Endodermal cell (in vitro differentiated cells): ENCODE measurements around the gene POLE. TPM values are rescaled to one million over a fixed set of nuclear protein-coding genes. Genes with fewer than 3 reads are reported as not detected.

ENCODE experiments used
- DNase-seq: peaks from one replicate; pipeline ENCODE4 v3.0.0-alpha.2; 2017
- H3K27ac ChIP-seq: 2 replicates; pipeline ENCODE4 v1.5.1; 2013; ENCODE audit warnings: mild to moderate bottlenecking, low read depth, low read length, moderate library complexity
- H3K27me3 ChIP-seq: 2 replicates; pipeline ENCODE4 v1.6.1; 2013; ENCODE audit warnings: mild to moderate bottlenecking, low read length, moderate library complexity; ENCODE audit not compliant: insufficient read depth, control insufficient read depth, poor library complexity, severe bottlenecking
- H3K36me3 ChIP-seq: 2 replicates; pipeline ENCODE4 v1.7.0; 2013; ENCODE audit warnings: mild to moderate bottlenecking, low read length, moderate library complexity; ENCODE audit not compliant: control insufficient read depth, insufficient read depth
- H3K4me1 ChIP-seq: one replicate; pipeline ENCODE4 v1.7.0; 2013; ENCODE audit warnings: low read length; ENCODE audit not compliant: control insufficient read depth, insufficient read depth
- H3K4me3 ChIP-seq: 2 replicates; pipeline ENCODE4 v1.5.1; 2013; ENCODE audit warnings: mild to moderate bottlenecking, low read length, moderate library complexity
- H3K9ac ChIP-seq: 2 replicates; pipeline ENCODE4 v1.6.1; 2013; ENCODE audit warnings: mild to moderate bottlenecking, low read length, moderate library complexity; ENCODE audit not compliant: poor library complexity, severe bottlenecking; ENCODE audit errors: extremely low read depth
- H3K9me3 ChIP-seq: 2 replicates; pipeline ENCODE4 v1.6.1; 2013; ENCODE audit warnings: mild to moderate bottlenecking, low read length, moderate library complexity; ENCODE audit not compliant: control insufficient read depth
- H3K27ac Mint-ChIP-seq: 2 replicates; pipeline ENCODE4 v1.8.0; 2020; ENCODE audit warnings: mixed read lengths
- H3K27me3 Mint-ChIP-seq: 2 replicates; pipeline ENCODE4 v1.8.0; 2021; ENCODE audit warnings: mild to moderate bottlenecking, mixed read lengths; ENCODE audit not compliant: insufficient read depth
- H3K36me3 Mint-ChIP-seq: 2 replicates; pipeline ENCODE4 v1.8.0; 2020; ENCODE audit warnings: low read depth, mixed read lengths
- H3K4me1 Mint-ChIP-seq: 2 replicates; pipeline ENCODE4 v1.8.0; 2020; ENCODE audit warnings: mixed read lengths
- H3K4me3 Mint-ChIP-seq: 2 replicates; pipeline ENCODE4 v1.8.0; 2020; ENCODE audit warnings: mild to moderate bottlenecking, moderate library complexity, mixed read lengths
- H3K9me3 Mint-ChIP-seq: 2 replicates; pipeline ENCODE4 v1.8.0; 2020; ENCODE audit warnings: mild to moderate bottlenecking, mixed read lengths
- CTCF ChIP-seq: fragments of 200-600 bp; sonication (generic); conservative IDR thresholded peaks from 2 replicates; pipeline ENCODE4 v1.5.0; 2021; ENCODE audit warnings: antibody characterized with exemption, mild to moderate bottlenecking
- WGBS, 2 experiments: methylation state at CpG; one replicate each; pipeline versions ENCODE4 v1.1.5 to v1.1.7; 2013; ENCODE audit warnings: missing lambda C conversion rate in 2 of 2, mixed read lengths in 1 of 2; ENCODE audit not compliant: insufficient coverage in 1 of 2, insufficient read length in 1 of 2; 5-methylcytosine and 5-hydroxymethylcytosine counted together
- total RNA-seq, 2 donors: library from RNA; stranded (reverse); fragmentation: NEBNext Ultra II Directional in 1 of 2; extraction: Animal tissue kit (Norgen Biotek cat#: 25700) in 1 of 2; gene quantifications; 2 replicates in 1 of 2; 3 replicates in 1 of 2; pipeline ENCODE4 v1.2.1, GENCODE V29; 2021

Gene POLE
- total RNA-seq, 2 donors from 2014 or later = 165 to 212 TPM

- Histone ChIP-seq H3K4me3 (no peak overlapping the region), H3K27me3 (peaks cover 78% of the 10 kb centered on the region), H3K9me3 (peaks cover 26% of the 10 kb centered on the region), H3K9ac (no peak overlapping the region), H3K4me1 (no peaks in the 10 kb centered on the region), H3K27ac (no peak overlapping the region), H3K36me3 (no peaks in the 10 kb centered on the region)
- no peaks in the 10 kb centered on the region for H3K4me1 Mint-ChIP-seq
- DNase-seq = no peak
- TF ChIP-seq CTCF = no peak
- peak overlapping the region; percentile 42 for H3K4me3 Mint-ChIP-seq
- H3K27ac Mint-ChIP-seq = no peak overlapping the region
- H3K9me3 Mint-ChIP-seq = peaks cover 31% of the 10 kb centered on the region
- WGBS, 2 experiments = 92 to 93% methylated on average over 4 of the region's 4 CpGs
- peaks cover 2% of the 10 kb centered on the region for H3K36me3 Mint-ChIP-seq
- H3K27me3 Mint-ChIP-seq = peaks cover 79% of the 10 kb centered on the region
These were observed 69.9 kb downstream of the POLE start for GRCh38 chr12:132617135-132617701.

GRCh38 chr12:132615579-132616038, 71.5 kb downstream of the POLE start:
- no peak overlapping the region for H3K4me3 ChIP-seq
- H3K27ac ChIP-seq = no peak overlapping the region
- H3K27ac Mint-ChIP-seq = no peak overlapping the region
- H3K9me3 ChIP-seq = peaks cover 26% of the 10 kb centered on the region
- peaks cover 89% of the 10 kb centered on the region for H3K27me3 ChIP-seq
- WGBS, 2 experiments = 74 to 76% methylated on average over 12 to 16 of the region's 16 CpGs
- H3K36me3 Mint-ChIP-seq = peaks cover 2% of the 10 kb centered on the region
- H3K4me3 Mint-ChIP-seq = no peak overlapping the region
- no peak for TF ChIP-seq CTCF
- no peaks in the 10 kb centered on the region for H3K4me1 Mint-ChIP-seq
- no peaks in the 10 kb centered on the region for H3K4me1 ChIP-seq
- DNase-seq = no peak
- H3K9ac ChIP-seq = no peak overlapping the region
- no peaks in the 10 kb centered on the region for H3K36me3 ChIP-seq
- H3K9me3 Mint-ChIP-seq = peaks cover 43% of the 10 kb centered on the region
- H3K27me3 Mint-ChIP-seq = peaks cover 88% of the 10 kb centered on the region

- no peak overlapping the region for H3K27ac Mint-ChIP-seq
- no peaks in the 10 kb centered on the region for H3K4me1 Mint-ChIP-seq
- no peaks in the 10 kb centered on the region for H3K4me1 ChIP-seq
- no peak overlapping the region for H3K4me3 Mint-ChIP-seq
- H3K4me3 ChIP-seq = no peak overlapping the region
- DNase-seq = peak; percentile 97
- peak; percentile 92 for TF ChIP-seq CTCF
- 36 to 38% methylated on average over 13 to 18 of the region's 18 CpGs for WGBS, 2 experiments
- H3K27me3 ChIP-seq = peaks cover 89% of the 10 kb centered on the region
- H3K36me3 Mint-ChIP-seq = peaks cover 2% of the 10 kb centered on the region
- peaks cover 26% of the 10 kb centered on the region for H3K9me3 ChIP-seq
- H3K9me3 Mint-ChIP-seq = peaks cover 43% of the 10 kb centered on the region
- H3K9ac ChIP-seq = no peak overlapping the region
- no peaks in the 10 kb centered on the region for H3K36me3 ChIP-seq
- peaks cover 88% of the 10 kb centered on the region for H3K27me3 Mint-ChIP-seq
- no peak overlapping the region for H3K27ac ChIP-seq
These were observed 72.1 kb downstream of the POLE start for GRCh38 chr12:132614861-132615578.
